Measurements from ENCODE around the gene ADCY6. TPM values are rescaled to one million over a fixed set of nuclear protein-coding genes. Genes with fewer than 3 reads are reported as not detected.

ADCY6 gene
- total RNA-seq, 1 donor, result 30.8 TPM

DNA sequence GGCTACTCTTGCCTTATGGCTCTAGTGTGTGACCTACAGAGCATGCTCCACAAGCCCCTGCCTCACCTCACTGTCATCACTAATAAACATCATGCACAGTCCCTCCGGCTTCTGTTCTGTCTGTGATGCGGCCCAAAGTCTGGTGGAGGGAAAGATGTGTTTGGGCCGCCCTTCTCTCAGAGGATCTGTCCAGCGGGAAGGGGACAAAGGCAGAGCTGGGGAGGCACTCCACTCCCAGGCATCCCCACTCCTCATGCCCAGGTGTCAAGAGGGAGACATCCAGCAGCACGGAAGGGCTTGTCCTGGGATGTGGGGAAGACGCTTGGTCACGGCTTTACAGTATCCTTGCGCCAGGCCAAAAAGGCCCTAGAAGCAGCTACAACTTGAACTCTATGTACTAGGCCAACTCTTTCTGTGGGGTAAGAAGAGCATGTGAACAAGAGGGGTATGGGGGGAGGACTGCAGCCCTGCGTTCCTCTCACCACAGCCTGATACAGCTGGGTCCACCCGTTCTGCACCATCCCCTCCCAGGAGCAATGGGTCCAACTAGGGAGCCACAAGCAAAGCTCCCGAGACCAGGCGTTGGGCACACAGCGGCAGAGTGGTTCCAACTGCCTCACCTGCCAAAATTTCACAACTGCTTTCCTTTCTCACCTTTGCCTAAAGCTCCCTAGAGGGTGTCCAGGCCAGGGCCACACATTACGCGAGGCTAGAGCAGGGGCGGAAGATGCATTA is 40.1 kb upstream of the ADCY6 start:
- Histone ChIP-seq H4K20me1 (ENCODE audit: insufficient read depth, low read length) (peaks cover 2% of the 10 kb centered on the region), H3K4me1 (ENCODE audit: insufficient read depth, low read length) (no peaks in the 10 kb centered on the region), H3K27ac (ENCODE audit: low read depth, low read length) (no peak overlapping the region), H3K27me3 (ENCODE audit: insufficient read depth, low read length) (no peaks in the 10 kb centered on the region), H3K79me2 (ENCODE audit: insufficient read depth, low read length) (no peaks in the 10 kb centered on the region), H3K4me2 (ENCODE audit: insufficient read depth, low read length) (no peak overlapping the region), H3K36me3 (ENCODE audit: insufficient read depth, low read length) (peaks cover 69% of the 10 kb centered on the region), H3K9me3 (ENCODE audit: low read depth, low read length) (no peaks in the 10 kb centered on the region), H3K4me3 (ENCODE audit: insufficient read depth, low read length) (no peak overlapping the region), H2AFZ (ENCODE audit: low read length) (no peak overlapping the region)
- no peak for TF ChIP-seq CTCF (IDR thresholded peaks at IDR 0.05; ENCODE audit: extremely low read depth, low read depth, low read length)
- no peak for DNase-seq (ENCODE audit: insufficient read length, low spot score, missing footprints)

DNA sequence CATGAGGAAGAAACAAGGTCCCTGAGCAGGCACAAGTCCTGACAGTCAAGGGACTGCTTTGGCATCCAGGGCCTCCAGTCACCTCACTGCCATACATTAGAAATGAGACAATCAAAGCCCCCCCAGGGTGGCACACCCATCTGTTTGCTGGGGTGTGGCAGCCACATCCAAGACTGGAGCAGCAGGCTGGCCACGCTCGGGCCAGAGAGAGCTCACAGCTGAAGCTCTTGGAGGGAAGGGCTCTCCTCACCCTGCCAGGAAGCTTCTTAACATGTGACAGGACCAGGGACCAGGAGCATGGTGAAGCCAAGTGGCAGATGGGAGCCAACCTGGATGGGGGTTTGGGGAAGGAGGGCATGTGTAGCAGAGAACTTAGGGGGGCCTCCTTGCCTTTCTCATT is 39.4 kb upstream of the ADCY6 start:
- no peak overlapping the region for H3K4me3 ChIP-seq (ENCODE audit: insufficient read depth, low read length)
- TF ChIP-seq CTCF (IDR thresholded peaks at IDR 0.05; ENCODE audit: extremely low read depth, low read depth, low read length), result no peak

DNA sequence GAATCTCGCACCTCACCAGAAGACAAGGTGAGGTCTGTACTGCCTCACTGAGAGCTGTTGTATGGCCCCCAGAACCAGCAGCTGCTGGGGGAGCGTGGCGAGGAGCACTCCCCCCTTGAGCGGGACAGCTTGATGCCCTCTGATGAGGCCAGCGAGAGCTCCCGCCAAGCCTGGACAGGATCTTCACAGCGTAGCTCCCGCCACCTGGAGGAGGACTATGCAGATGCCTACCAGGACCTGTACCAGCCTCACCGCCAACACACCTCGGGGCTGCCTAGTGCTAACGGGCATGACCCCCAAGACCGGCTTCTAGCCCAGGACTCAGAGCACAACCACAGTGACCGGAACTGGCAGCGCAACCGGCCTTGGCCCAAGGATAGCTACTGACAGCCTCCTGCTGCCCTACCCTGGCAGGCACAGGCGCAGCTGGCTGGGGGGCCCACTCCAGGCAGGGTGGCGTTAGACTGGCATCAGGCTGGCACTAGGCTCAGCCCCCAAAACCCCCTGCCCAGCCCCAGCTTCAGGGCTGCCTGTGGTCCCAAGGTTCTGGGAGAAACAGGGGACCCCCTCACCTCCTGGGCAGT is 38.7 kb upstream of the ADCY6 start:
- H3K36me3 ChIP-seq (ENCODE audit: insufficient read depth, low read length), result peaks cover 55% of the 10 kb centered on the region

More for the DNA sequence above, 39.4 kb upstream of the ADCY6 start:
- H3K36me3 ChIP-seq (ENCODE audit: insufficient read depth, low read length), result peaks cover 62% of the 10 kb centered on the region
- no peaks in the 10 kb centered on the region for H3K27me3 ChIP-seq (ENCODE audit: insufficient read depth, low read length)
- H2AFZ ChIP-seq (ENCODE audit: low read length), result no peak overlapping the region
- DNase-seq (ENCODE audit: insufficient read length, low spot score, missing footprints), result peak; percentile 49
- H3K4me1 ChIP-seq (ENCODE audit: insufficient read depth, low read length), result no peaks in the 10 kb centered on the region
- H3K79me2 ChIP-seq (ENCODE audit: insufficient read depth, low read length), result no peaks in the 10 kb centered on the region
- no peak overlapping the region for H3K27ac ChIP-seq (ENCODE audit: low read depth, low read length)
- peaks cover 2% of the 10 kb centered on the region for H4K20me1 ChIP-seq (ENCODE audit: insufficient read depth, low read length)
- H3K4me2 ChIP-seq (ENCODE audit: insufficient read depth, low read length), result no peak overlapping the region
- no peaks in the 10 kb centered on the region for H3K9me3 ChIP-seq (ENCODE audit: low read depth, low read length)

More for the DNA sequence above, 38.7 kb upstream of the ADCY6 start:
- no peak for TF ChIP-seq CTCF (IDR thresholded peaks at IDR 0.05; ENCODE audit: extremely low read depth, low read depth, low read length)
- Histone ChIP-seq H3K27me3 (ENCODE audit: insufficient read depth, low read length) (no peaks in the 10 kb centered on the region), H3K4me1 (ENCODE audit: insufficient read depth, low read length) (no peaks in the 10 kb centered on the region), H2AFZ (ENCODE audit: low read length) (no peak overlapping the region), H3K79me2 (ENCODE audit: insufficient read depth, low read length) (no peaks in the 10 kb centered on the region), H4K20me1 (ENCODE audit: insufficient read depth, low read length) (peaks cover 2% of the 10 kb centered on the region), H3K27ac (ENCODE audit: low read depth, low read length) (no peak overlapping the region), H3K4me2 (ENCODE audit: insufficient read depth, low read length) (no peak overlapping the region), H3K4me3 (ENCODE audit: insufficient read depth, low read length) (no peak overlapping the region), H3K9me3 (ENCODE audit: low read depth, low read length) (no peaks in the 10 kb centered on the region)
- DNase-seq (ENCODE audit: insufficient read length, low spot score, missing footprints), result peak; percentile 81

Measured in osteoblast (primary cell).